PC-3 (cell line): ENCODE measurements around the gene LHFPL2. TPM values are rescaled to one million over a fixed set of nuclear protein-coding genes. Genes with fewer than 3 reads are reported as not detected.
"Not testable (repeated sequence)": the region's sequence is repeated elsewhere in the genome, so short reads cannot be mapped to it uniquely, and the experiment has no call there.

Experiments
- ATAC-seq: fragments of 200-7000 bp; cut with Tn5 transposase; 2 replicates; pipeline ENCODE4 v1.9.1; 2020; ENCODE audit warnings: mild to moderate bottlenecking, moderate library complexity
- BruUV-seq: library from RNA; stranded (reverse); fragments of 400-500 nt; replicated peaks from 2 replicates; lab custom pipeline; 2021; lab: Mats Ljungman, UMichigan
- CTCF ChIA-PET: fragments of 300-600 bp; sonication (Branson Sonifier 250); formaldehyde crosslinking; loops from one replicate; lab custom pipeline; 2022; ENCODE audit warnings: antibody characterized with exemption; lab: Charles Lee
- POLR2A ChIA-PET: fragments of 300-600 bp; sonication (Branson Sonifier 250); formaldehyde crosslinking; loops from one replicate; lab custom pipeline; 2022; ENCODE audit warnings: antibody characterized with exemption; ENCODE audit not compliant: unreplicated experiment; lab: Charles Lee
- DNase-seq: peaks from one replicate; pipeline ENCODE4 v3.0.0-alpha.2; 2015
- H2AFZ ChIP-seq: fragments of 300-600 bp; sonication (generic); 2 replicates; pipeline ENCODE4 v1.6.0; 2016; ENCODE audit warnings: antibody characterized with exemption, low read length
- H3F3A ChIP-seq: fragments of 300-600 bp; sonication (generic); one replicate; pipeline ENCODE4 v1.6.0; 2017; ENCODE audit warnings: antibody characterized with exemption, low read length, control low read depth, mild to moderate bottlenecking; ENCODE audit not compliant: unreplicated experiment
- H3K27ac ChIP-seq: fragments of 300-600 bp; sonication (generic); 2 replicates; pipeline ENCODE4 v1.5.1; 2016; ENCODE audit warnings: mild to moderate bottlenecking, low read length
- H3K27me3 ChIP-seq: fragments of 300-600 bp; sonication (generic); 2 replicates; pipeline ENCODE4 v1.6.1; 2016; ENCODE audit warnings: low read length, mixed read lengths
- H3K36me3 ChIP-seq: fragments of 300-600 bp; sonication (generic); 2 replicates; pipeline ENCODE4 v1.6.1; 2016; ENCODE audit warnings: low read depth, mixed run types, low read length, mixed read lengths
- H3K4me1 ChIP-seq: fragments of 300-600 bp; sonication (generic); 2 replicates; pipeline ENCODE4 v1.5.1; 2016; ENCODE audit warnings: low read length; ENCODE audit not compliant: insufficient read depth
- H3K4me2 ChIP-seq: fragments of 300-600 bp; sonication (generic); 2 replicates; pipeline ENCODE4 v1.6.0; 2016; ENCODE audit warnings: low read length
- H3K4me3 ChIP-seq: fragments of 300-600 bp; sonication (generic); 2 replicates; pipeline ENCODE4 v1.5.1; 2016; ENCODE audit warnings: mild to moderate bottlenecking, low read length, mixed read lengths
- H3K79me2 ChIP-seq: fragments of 300-600 bp; sonication (generic); 2 replicates; pipeline ENCODE4 v1.6.1; 2017; ENCODE audit warnings: low read length, mixed read lengths
- H3K9ac ChIP-seq: fragments of 300-600 bp; sonication (generic); 2 replicates; pipeline ENCODE4 v1.6.0; 2016; ENCODE audit warnings: mild to moderate bottlenecking, low read length
- H3K9me2 ChIP-seq: fragments of 300-600 bp; sonication (generic); replicated peaks from 2 replicates; pipeline ENCODE4 v1.6.1; 2016; ENCODE audit warnings: mixed run types, low read length, mixed read lengths
- H3K9me3 ChIP-seq: fragments of 300-600 bp; sonication (generic); 2 replicates; pipeline ENCODE4 v1.6.1; 2016; ENCODE audit warnings: low read length, mixed read lengths
- H4K20me1 ChIP-seq: fragments of 300-600 bp; sonication (generic); 2 replicates; pipeline ENCODE4 v1.6.1; 2016; ENCODE audit warnings: low read length, mixed read lengths
- CTCF ChIP-seq: fragments of 300-600 bp; sonication (generic); conservative IDR thresholded peaks from 2 replicates; pipeline ENCODE4 v1.5.1; 2017; ENCODE audit warnings: antibody characterized with exemption, low read depth, mild to moderate bottlenecking, low read length
- EZH2 ChIP-seq: fragments of 300-600 bp; sonication (generic); IDR thresholded peaks from one replicate; pipeline ENCODE4 v1.6.1; 2017; ENCODE audit warnings: antibody characterized with exemption, mild to moderate bottlenecking, low read length; ENCODE audit not compliant: unreplicated experiment
- EZH2phosphoT487 ChIP-seq: fragments of 300-600 bp; sonication (generic); IDR thresholded peaks from 2 replicates; pipeline ENCODE4 v1.6.1; 2018; ENCODE audit warnings: mild to moderate bottlenecking, antibody characterized with exemption, low read length, borderline replicate concordance
- intact Hi-C: fragments of 100-400 bp; cut with micrococcal nuclease; formaldehyde crosslinking; loops from 2 replicates; pipeline ENCODE4 v1.9.0; 2023
- total RNA-seq: library from RNA; depleted of rRNA; stranded (reverse); fragments of >200 nt; gene quantifications from 2 replicates; pipeline ENCODE4 v1.2.3, GENCODE V29; 2014

LHFPL2 gene
- total RNA-seq, 1 experiment from 2014 or later, result 21.7 TPM

DNA sequence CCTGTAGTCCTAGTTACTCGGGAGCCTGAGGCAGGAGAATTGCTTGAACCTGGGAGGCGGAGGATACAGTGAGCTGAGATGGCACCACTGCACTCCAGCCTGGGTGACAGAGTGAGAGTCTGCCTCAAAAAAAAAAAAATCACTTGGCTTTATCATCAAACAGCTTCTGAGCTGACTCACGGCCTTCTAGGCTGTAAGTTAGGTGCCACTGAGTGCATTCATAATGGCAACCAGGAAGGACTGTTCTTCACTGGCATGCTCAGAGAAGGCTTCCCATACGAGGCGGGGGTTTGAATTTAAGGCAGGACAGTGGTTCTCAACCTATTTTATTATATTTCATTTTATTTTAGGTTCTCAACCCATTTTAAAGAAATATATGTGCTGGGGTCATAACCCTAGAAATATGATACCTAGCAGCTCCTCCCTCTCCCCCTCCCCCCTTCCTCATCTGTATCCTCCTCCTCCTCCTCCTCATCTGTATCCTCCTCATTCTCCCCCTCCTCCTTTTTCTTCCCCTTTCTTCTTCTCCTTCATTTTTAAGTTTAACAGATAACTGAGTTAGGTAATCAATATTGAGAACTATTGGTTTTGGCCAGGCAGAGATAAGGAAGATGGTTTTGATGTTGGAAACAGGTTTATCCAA lies 19.0 kb upstream of the LHFPL2 start:
- no peak for TF ChIP-seq CTCF
- no peak for TF ChIP-seq EZH2phosphoT487
- TF ChIP-seq EZH2, result no peak
- POLR2A ChIA-PET, result no interaction called here
- H4K20me1 ChIP-seq, result no peaks in the 10 kb centered on the region
- H3K27me3 ChIP-seq, result no peaks in the 10 kb centered on the region
- no peak for ATAC-seq
- no peak overlapping the region for H3K27ac ChIP-seq
- intact Hi-C loops, result no loop called here
- DNase-seq, result no peak
- no peaks in the 10 kb centered on the region for H3K79me2 ChIP-seq
- H3K9ac ChIP-seq, result no peak overlapping the region
- H3K4me3 ChIP-seq, result no peak overlapping the region
- BruUV-seq, result no TSS peak
- no peaks in the 10 kb centered on the region for H3F3A ChIP-seq
- no peaks in the 10 kb centered on the region for H3K9me2 ChIP-seq
- H2AFZ ChIP-seq, result no peak overlapping the region
- H3K4me2 ChIP-seq, result no peak overlapping the region
- 0 out of 2 replicates have a peak, but pooled peaks cover 7% of the 10 kb centered on the region for H3K4me1 ChIP-seq
- H3K9me3 ChIP-seq, result no peaks in the 10 kb centered on the region
- CTCF ChIA-PET, result no interaction called here
- no peaks in the 10 kb centered on the region for H3K36me3 ChIP-seq

DNA sequence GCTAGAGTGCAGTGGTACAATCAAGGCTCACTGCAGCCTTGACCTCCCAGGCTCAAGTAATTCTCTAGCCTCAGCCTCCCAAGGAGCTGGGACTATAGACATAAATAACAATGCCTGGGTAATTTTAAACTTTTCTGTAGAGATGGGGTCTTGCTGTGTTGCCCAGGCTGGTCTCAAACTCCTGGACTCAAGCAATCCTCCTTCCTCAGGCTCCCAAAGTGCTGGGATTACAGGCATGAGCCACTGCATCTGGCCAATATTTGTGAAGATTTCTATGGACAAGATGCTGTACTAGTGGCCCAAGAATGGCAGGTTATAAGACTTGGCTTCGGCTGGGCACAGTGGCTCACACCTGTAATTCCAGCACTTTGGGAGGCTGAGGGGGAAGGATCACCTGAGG lies 18.4 kb upstream of the LHFPL2 start:
- H3K9me2 ChIP-seq, H3K27me3 ChIP-seq, H3K4me1 ChIP-seq, H3K4me2 ChIP-seq, H4K20me1 ChIP-seq, ATAC-seq, H3K4me3 ChIP-seq, H3K79me2 ChIP-seq, intact Hi-C loops, POLR2A ChIA-PET, H2AFZ ChIP-seq, BruUV-seq, CTCF ChIA-PET, DNase-seq, H3K27ac ChIP-seq, H3K36me3 ChIP-seq, H3K9me3 ChIP-seq, H3F3A ChIP-seq, H3K9ac ChIP-seq: not testable (repeated sequence)

DNA sequence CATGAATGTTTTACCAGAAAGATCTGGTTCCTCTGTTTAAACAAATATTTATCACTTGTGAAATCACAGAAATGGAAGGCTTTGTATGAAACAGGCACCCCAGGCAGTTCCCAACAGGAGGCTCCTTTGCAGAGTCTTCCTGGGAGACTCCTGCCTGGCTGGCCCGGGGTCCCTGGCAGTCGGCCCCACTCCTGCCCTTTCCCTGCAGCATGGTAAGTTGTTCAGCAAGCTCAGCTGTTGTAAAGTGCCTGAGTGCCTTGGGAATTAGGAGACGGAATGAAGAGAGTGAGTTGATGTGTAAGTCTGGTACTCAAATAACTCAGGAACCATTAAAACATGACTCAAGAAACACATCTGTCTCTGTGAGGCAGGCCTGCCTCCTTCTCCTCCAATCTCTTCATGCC lies 17.5 kb upstream of the LHFPL2 start:
- DNase-seq (no peak), ATAC-seq (no peak; the same call in 1 of the 2 replicates)
- H3K36me3 ChIP-seq, result no peaks in the 10 kb centered on the region
- H3K4me2 ChIP-seq, result no peak overlapping the region
- H3K9me3 ChIP-seq, result no peaks in the 10 kb centered on the region
- POLR2A ChIA-PET, result no interaction called here
- H3K9ac ChIP-seq, result no peak overlapping the region
- H2AFZ ChIP-seq, result no peak overlapping the region
- no peaks in the 10 kb centered on the region for H3K4me1 ChIP-seq
- no peak overlapping the region for H3K4me3 ChIP-seq
- H4K20me1 ChIP-seq, result no peaks in the 10 kb centered on the region
- CTCF ChIA-PET, result no interaction called here
- H3K27ac ChIP-seq, result no peak overlapping the region
- no peak for TF ChIP-seq EZH2phosphoT487
- no peak for TF ChIP-seq CTCF
- no peak for TF ChIP-seq EZH2
- no peaks in the 10 kb centered on the region for H3K79me2 ChIP-seq
- H3K9me2 ChIP-seq, result no peaks in the 10 kb centered on the region
- H3F3A ChIP-seq, result no peaks in the 10 kb centered on the region
- intact Hi-C loops, result no loop called here
- no TSS peak for BruUV-seq
- H3K27me3 ChIP-seq, result no peaks in the 10 kb centered on the region
